Gastrocnemius medialis (tissue), 4 donors: Measurements from ENCODE around the gene ARID5B. TPM values are rescaled to one million over a fixed set of nuclear protein-coding genes. Genes with fewer than 3 reads are reported as not detected.

Experiments used
- ATAC-seq, 2 donors: fragments of 150-250 bp; one replicate each; pipeline ENCODE4 v1.9.1; 2016
- DNase-seq, 2 donors: peaks; one replicate each; pipeline ENCODE4 v3.0.0-alpha.2; 2019
- H3K27ac ChIP-seq, 4 donors: fragments of 200-600 bp; sonication (generic); 1 replicate in 1 of 4; 2 replicates in 3 of 4; pipeline ENCODE4 v1.5.1; 2016 to 2018; ENCODE audit warnings: mild to moderate bottlenecking in 2 of 4, moderate library complexity in 1 of 4
- H3K27me3 ChIP-seq, 3 donors: fragments of 200-600 bp; sonication (generic) in 2 of 3; 1 replicate in 1 of 3; 2 replicates in 2 of 3; pipeline versions ENCODE4 v1.5.1 to v1.6.0; 2016 to 2019; ENCODE audit warnings: mild to moderate bottlenecking in 1 of 3, moderate library complexity in 1 of 3
- H3K36me3 ChIP-seq, 2 donors: fragments of 200-600 bp; sonication (generic) in 1 of 2; one replicate each; pipeline ENCODE4 v1.5.1; 2017 to 2018
- H3K4me1 ChIP-seq, 2 donors: fragments of 200-600 bp; sonication (generic) in 1 of 2; one replicate each; pipeline ENCODE4 v1.5.1; 2016 to 2017; ENCODE audit warnings: mild to moderate bottlenecking in 2 of 2
- H3K4me3 ChIP-seq, 4 donors: fragments of 200-600 bp; sonication (generic) in 3 of 4; 1 replicate in 1 of 4; 2 replicates in 3 of 4; pipeline ENCODE4 v1.5.1; 2016 to 2019; ENCODE audit warnings: mild to moderate bottlenecking in 2 of 4
- H3K9me3 ChIP-seq, 3 donors: fragments of 200-600 bp; sonication (generic) in 2 of 3; 1 replicate in 1 of 3; 2 replicates in 2 of 3; pipeline ENCODE4 v1.5.1; 2016 to 2019
- POLR2A ChIP-seq, 2 donors: fragments of 450-650 bp; IDR thresholded peaks; one replicate each; pipeline ENCODE4 v1.6.1; 2017; ENCODE audit warnings: antibody characterized with exemption in 2 of 2, mild to moderate bottlenecking in 2 of 2, moderate library complexity in 2 of 2
- in situ Hi-C, 4 donors: fragments of 200-750 bp; cut with MboI; loops; one replicate each; pipeline versions ENCODE4 v1.15.0 to v1.8.0; 2017; ENCODE audit warnings: low sequenced_read_pairs in 4 of 4
- intact Hi-C: fragments of 100-400 bp; cut with DNase I; formaldehyde crosslinking; loops from one replicate; pipeline ENCODE4 v1.15.1; 2023; ENCODE audit warnings: low total_unique reads
- total RNA-seq, 4 donors: library from RNA; depleted of rRNA; stranded (reverse); fragments of >200 nt; gene quantifications; one replicate each; pipeline versions ENCODE4 v1.1.0 to v1.2.3, GENCODE V29; 2016
- TF ChIP-seq, protein P1 (sequence below), 5 experiments: fragments of 450-650 bp in 3 of 5; fragments of 200-600 bp in 2 of 5; sonication (generic) in 2 of 5; IDR thresholded peaks in 4 of 5; conservative IDR thresholded peaks in 1 of 5; 1 replicate in 4 of 5; 2 replicates in 1 of 5; pipeline ENCODE4 v1.5.1; 2016 to 2019; ENCODE audit warnings: antibody characterized with exemption in 5 of 5, mild to moderate bottlenecking in 3 of 5, moderate library complexity in 3 of 5

The ARID5B gene
- total RNA-seq, 4 donors from 2014 or later = 156 to 512 (median 263) TPM

DNA sequence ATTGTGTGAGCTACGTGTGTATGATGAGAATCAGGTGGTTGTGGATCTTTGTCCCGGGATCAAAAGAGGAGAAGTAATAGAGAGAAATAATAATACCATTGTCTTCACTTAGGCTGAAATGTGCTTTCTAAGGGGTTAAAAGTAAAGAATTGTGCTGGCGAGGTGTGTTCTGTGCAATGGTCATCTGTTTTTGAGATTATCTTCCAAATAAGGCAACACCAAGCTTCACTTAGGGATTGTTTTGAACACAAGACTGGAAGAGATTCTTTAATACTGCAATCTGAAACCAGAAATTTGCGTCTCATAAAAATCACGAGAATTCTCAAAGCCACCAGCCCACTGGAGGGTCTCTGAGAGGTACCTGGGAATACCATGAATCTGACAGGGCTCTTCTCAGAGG lies 84.2 kb downstream of the ARID5B start:
- in situ Hi-C loops (no loop called here), intact Hi-C loops (no loop called here)
- Histone ChIP-seq H3K27me3 (no peaks in the 10 kb centered on the region), H3K9me3 (no peaks in the 10 kb centered on the region), H3K4me1 (peaks cover 0 to 7% of the 10 kb centered on the region in 2 donors), H3K36me3 (no peaks in the 10 kb centered on the region), H3K4me3 (no peak overlapping the region), H3K27ac (peak overlapping the region in 3 of 4 donors; percentile 18 to 39 (median 29))
- DNase-seq = no peak
- TF ChIP-seq, protein P1, sequence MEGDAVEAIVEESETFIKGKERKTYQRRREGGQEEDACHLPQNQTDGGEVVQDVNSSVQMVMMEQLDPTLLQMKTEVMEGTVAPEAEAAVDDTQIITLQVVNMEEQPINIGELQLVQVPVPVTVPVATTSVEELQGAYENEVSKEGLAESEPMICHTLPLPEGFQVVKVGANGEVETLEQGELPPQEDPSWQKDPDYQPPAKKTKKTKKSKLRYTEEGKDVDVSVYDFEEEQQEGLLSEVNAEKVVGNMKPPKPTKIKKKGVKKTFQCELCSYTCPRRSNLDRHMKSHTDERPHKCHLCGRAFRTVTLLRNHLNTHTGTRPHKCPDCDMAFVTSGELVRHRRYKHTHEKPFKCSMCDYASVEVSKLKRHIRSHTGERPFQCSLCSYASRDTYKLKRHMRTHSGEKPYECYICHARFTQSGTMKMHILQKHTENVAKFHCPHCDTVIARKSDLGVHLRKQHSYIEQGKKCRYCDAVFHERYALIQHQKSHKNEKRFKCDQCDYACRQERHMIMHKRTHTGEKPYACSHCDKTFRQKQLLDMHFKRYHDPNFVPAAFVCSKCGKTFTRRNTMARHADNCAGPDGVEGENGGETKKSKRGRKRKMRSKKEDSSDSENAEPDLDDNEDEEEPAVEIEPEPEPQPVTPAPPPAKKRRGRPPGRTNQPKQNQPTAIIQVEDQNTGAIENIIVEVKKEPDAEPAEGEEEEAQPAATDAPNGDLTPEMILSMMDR (IDR thresholded peaks at IDR 0.05 in 4 of 5, conservative IDR thresholded peaks at IDR 0.05 in 1 of 5) = no peak
- TF ChIP-seq POLR2A (IDR thresholded peaks at IDR 0.05) = no peak
- no peak for ATAC-seq

DNA sequence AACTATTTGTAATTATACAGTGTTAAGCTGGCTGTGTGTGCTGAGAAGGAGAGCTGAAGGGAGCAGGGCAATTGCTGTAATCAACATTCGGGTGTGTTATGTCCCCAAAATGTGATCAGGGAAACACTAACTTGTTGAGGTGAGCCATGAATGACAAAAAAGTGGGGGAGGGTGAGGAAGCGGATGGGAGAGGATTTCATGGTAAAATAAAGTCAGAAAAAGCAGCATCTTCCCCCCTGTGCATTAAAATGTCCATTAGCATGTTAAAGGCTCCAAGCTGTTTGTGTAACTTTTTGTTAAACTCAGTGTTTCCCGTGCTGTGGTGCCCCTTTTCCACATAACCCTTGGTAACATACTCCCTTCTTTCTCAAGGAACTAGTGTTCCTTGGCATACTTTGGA lies 84.9 kb downstream of the ARID5B start:
- Histone ChIP-seq H3K27me3 (no peaks in the 10 kb centered on the region), H3K4me3 (no peak overlapping the region), H3K36me3 (no peaks in the 10 kb centered on the region), H3K4me1 (peaks cover 0 to 7% of the 10 kb centered on the region in 2 donors), H3K27ac (peak overlapping the region in 3 of 4 donors; percentile 18 to 39 (median 29)), H3K9me3 (no peaks in the 10 kb centered on the region)
- in situ Hi-C loops (no loop called here), intact Hi-C loops (no loop called here)
- DNase-seq (no peak), ATAC-seq (no peak)
- TF ChIP-seq, protein P1 (IDR thresholded peaks at IDR 0.05 in 4 of 5, conservative IDR thresholded peaks at IDR 0.05 in 1 of 5) = no peak
- TF ChIP-seq POLR2A (IDR thresholded peaks at IDR 0.05) = no peak

DNA sequence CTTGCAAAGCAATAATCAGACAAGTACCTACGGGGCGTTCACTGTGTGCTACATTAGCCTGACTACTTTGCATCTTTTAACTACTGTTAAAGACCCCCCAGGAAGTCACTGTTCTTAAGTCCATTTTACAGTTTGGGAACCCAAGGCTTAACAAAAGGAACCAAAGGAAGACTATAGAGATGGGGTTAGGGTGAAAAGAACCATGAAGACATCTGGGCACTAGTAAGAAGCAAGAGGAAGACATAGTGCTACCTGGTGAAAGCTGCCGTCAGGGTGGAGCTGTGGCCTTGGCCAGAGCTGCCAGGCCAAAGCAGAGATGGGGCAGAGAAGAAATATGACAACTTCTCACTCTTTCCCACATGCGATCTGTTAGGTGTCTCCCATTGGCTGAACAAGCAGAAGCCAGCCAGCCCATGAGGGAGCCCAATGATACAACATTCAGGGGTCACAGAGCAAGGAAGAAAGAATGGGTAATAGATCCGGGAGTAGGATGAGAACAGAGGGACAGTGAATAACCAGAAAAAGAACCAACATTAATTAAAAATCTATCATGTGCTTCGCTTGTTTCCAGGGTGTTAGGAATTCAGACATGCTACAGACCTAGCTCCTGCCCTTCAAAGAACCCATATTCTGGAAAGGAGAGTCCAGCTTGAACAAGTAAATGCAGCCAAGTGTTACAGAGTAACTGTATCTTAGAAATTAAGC lies 85.4 kb downstream of the ARID5B start:
- Histone ChIP-seq H3K27ac (peak overlapping the region in 1 of 4 donors; percentile 51), H3K9me3 (no peaks in the 10 kb centered on the region), H3K4me3 (no peak overlapping the region), H3K4me1 (peaks cover 0 to 8% of the 10 kb centered on the region in 2 donors), H3K36me3 (no peaks in the 10 kb centered on the region), H3K27me3 (no peaks in the 10 kb centered on the region)
- in situ Hi-C loops = no loop called here
- intact Hi-C loops = no loop called here
- no peak for DNase-seq
- no peak for ATAC-seq
- no peak for TF ChIP-seq POLR2A (IDR thresholded peaks at IDR 0.05)
- TF ChIP-seq, protein P1 (IDR thresholded peaks at IDR 0.05 in 4 of 5, conservative IDR thresholded peaks at IDR 0.05 in 1 of 5) = no peak

DNA sequence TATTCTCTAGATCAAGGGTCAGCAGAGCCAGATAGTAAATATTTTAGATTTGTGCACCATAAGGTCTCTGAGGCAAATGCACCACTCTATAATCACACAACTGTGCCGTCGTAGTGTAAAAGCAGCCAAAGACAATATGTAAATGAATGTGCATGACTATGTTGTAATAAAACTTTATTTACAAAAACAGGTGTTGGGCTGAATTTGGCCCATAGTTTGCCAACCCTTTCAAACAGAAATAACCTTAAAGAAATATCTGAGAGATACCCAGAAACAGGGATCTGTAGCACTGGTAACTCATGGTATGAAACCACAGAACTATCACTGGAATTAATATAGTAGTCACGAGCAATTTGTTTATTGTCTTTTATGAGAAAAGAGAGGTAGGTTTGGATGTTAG lies 86.0 kb downstream of the ARID5B start:
- ATAC-seq (no peak), DNase-seq (no peak)
- Histone ChIP-seq H3K4me3 (peak overlapping the region in 2 of 4 donors; percentile 19 to 38), H3K9me3 (no peaks in the 10 kb centered on the region), H3K36me3 (no peaks in the 10 kb centered on the region), H3K27ac (peak overlapping the region; percentile 51 to 69 (median 60)), H3K4me1 (peaks cover 0 to 14% of the 10 kb centered on the region in 2 donors), H3K27me3 (no peaks in the 10 kb centered on the region)
- TF ChIP-seq POLR2A (IDR thresholded peaks at IDR 0.05) = no peak
- TF ChIP-seq, protein P1 (IDR thresholded peaks at IDR 0.05 in 4 of 5, conservative IDR thresholded peaks at IDR 0.05 in 1 of 5) = no peak
- in situ Hi-C loops = no loop called here
- intact Hi-C loops = no loop called here
